HG03175 (cell line): ENCODE data around the gene RBAK.
A peak's percentile ranks its signal among the peaks of the same experiment; 100 is the strongest.
"Not testable (repeated sequence)": the region's sequence is repeated elsewhere in the genome, so short reads cannot be mapped to it uniquely, and the experiment has no call there.

ENCODE experiments used
- ATAC-seq: cut with Tn5 transposase; IDR thresholded peaks from one replicate; pipeline ENCODE4 v1.9.1; 2021; ENCODE audit warnings: mild to moderate bottlenecking, moderate library complexity; ENCODE audit not compliant: unreplicated experiment

Gene RBAK

DNA sequence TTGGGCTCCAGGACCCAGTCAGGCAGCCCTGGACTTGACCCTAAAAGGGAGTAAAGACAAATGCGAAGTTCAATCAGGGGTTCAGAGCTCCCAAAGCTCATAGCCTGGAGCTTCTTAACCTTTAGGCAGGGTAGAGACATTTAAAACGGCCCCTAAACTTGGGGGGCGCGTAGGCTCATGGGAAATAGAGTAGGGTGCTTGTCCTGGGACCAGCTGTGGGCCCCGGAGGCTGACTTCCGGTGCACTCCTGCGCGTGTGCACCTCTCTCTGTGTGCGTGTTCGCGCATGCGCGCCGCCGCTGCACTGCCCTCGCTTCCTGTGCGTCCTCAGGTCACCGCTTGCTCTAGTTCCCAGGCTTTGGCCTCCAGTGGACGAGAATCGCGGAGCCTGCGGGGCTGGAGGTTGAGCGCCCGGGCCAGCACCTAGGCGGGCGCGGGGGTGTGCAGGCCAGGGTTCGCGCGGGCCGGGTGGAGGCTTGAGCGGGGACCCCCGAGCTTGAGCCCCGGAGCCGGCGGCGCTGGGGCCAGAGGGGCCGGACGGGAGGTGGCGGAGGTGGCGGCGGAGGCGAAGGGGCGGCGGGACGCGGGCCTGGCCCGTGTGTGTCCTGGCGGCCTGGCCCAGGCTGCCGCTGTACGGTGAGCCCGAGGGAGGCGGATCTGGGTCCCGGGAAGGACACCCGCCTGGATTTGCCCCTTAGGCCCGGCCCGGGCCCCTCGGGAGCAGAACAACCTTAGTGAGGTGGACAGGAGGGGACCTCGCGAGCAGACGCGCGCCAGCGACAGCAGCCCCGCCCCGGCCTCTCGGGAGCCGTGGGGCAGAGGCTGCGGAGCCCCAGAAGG, at the start of gene RBAK:
TSS of gene RBAK (plus strand) at position 303 of the 839 bp plus-strand sequence. CDS start 2,217 bp downstream, outside the sequence.
- peak; percentile 100 for ATAC-seq

DNA sequence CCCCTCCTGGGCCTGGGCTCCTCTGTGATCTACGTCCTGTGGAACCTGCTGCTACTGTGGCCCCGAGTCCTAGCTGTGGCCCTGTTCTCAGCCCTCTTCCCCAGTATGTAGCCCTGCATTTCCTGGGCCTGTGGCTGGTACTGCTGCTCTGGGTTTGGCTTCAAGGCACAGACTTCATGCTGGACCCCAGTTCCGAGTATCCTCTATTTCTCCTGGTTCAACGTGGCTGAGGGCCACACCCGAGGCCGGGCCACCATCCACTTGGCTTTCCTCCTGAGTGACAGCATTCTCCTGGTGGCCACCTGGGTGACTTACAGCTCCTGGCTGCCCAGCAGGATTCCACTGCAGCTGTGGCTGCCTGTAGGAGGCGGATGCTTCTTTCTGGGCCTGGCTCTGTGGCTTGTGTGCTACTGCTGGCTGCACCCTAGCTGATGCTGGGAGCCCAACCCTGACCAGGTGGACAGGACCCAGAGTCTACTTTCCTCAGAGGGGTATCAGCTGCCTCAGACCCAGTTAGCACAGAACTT, 48.9 kb upstream of the RBAK start:
- no peak for ATAC-seq

DNA sequence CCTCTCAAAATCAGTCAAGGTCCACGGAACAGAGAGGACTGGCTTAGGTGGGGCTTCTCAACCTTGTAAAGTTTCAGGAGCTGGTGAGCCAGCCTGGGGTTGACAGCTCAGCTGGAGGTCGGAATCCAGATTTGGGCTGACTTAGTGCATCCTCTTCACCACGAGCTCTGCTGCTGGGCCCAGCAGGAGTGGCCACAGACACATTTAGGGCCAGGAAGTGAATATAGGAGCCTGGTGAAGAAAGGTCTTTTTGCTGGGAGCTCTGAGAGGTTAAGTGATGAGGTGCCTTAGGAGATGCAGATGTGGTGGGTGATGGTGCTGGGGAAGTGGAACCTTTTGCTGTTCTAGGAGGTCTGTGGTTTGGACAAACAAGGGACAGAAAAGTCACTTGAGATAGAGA, 47.4 kb upstream of the RBAK start:
- ATAC-seq, result no peak

DNA sequence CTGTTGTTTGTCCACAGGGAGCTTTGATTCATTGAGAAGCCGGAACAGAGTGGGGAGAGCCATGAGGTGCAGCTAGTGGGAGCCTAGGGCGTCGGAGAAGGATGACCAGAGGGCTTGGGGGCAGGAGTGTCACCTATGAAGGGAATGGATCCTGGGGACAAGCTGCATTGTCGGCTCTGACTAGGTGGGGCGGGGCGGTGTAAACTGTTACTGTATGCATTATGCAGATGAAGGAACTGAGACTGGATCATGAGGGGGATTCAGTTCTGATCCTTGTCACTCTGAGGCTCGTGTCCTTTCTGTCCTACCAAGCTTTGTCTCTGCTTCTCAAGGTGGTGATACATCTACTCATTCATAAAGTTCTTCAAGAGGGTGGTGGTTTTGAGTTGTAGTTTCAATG, 46.8 kb upstream of the RBAK start:
- no peak for ATAC-seq

DNA sequence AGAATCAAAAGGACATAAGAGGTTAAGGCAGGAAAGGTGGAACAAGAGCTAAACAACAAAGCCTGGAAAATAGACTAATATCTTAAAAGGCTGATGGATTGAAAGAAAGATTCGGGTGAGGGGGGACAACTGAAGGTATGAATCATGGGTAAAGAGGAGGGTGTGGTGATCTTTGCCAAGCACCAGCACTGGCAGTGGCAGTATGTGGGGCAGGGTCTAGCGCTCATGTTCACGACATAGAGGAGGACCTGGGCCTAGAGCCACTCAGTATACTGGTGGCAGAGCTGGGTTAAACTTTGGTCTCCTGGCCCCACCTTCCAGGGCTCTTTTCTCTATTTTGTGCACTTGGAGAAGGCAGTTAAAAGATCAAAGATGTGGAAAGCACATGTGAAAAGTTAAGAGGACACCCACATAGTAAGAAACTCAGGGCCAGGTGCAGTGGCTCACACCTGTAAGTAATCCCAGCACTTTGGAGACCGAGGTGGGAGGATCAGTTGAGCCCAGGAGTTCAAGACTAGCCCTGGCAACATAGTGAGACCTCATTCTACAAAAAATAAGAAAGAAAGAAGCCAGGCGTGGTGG, 46.2 kb upstream of the RBAK start:
- ATAC-seq, result no peak

DNA sequence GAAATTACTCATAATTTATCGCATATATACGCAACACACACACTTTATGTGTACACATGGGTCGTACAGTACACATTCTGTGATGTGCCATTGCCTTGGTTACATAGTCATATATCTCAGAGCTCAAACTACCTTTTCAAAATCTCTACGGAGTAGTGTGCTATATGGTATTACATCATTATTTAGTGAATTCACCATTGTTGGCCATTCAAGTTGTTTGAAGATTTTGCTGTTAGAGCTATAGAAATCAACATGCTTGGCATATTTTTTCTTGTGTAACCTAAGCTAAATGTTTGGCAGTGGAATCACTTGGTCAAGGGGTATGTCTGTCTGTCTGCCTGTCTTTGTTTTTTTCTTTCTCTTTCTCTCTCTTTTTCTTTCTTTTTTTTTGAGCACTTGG, 44.7 kb upstream of the RBAK start:
- ATAC-seq, result no peak

DNA sequence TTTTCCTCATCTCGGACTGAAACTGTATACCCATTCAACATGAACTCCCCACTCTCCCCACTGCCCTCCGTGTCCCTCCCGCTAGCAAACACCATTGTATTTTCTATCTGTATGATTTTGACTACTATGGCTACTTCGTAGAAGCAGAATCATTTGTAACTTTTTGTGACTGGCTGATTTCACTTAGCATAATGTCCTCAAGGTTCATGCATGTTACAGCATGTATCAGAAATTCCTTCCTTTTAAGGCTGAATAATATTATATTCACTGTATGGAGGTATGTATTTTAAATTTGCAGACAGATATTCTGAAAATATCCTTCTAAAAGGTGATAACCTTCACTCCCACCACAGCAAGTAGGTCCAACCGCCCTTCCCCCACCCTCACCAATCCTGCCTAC, 43.7 kb upstream of the RBAK start:
- ATAC-seq, result no peak

DNA sequence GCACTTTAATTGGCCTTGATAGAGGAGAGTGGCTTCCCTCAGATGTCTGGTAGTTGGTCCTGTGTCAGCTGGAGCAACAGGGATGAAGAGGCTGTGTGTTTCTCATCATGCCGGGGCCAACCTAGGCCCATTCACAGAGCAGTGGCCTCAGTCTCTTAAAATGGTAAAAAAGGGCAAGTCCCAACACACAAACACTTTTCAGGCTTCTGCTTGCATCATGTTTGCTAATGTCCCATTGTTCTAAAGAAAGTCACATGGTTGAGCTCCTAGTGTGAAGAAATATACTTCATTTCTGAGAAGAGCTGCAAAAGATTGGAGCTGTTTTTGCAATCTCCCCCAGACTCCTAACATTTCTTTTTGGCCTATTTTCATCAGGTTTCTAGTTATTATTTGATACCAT, 40.6 kb upstream of the RBAK start:
- ATAC-seq, result no peak

DNA sequence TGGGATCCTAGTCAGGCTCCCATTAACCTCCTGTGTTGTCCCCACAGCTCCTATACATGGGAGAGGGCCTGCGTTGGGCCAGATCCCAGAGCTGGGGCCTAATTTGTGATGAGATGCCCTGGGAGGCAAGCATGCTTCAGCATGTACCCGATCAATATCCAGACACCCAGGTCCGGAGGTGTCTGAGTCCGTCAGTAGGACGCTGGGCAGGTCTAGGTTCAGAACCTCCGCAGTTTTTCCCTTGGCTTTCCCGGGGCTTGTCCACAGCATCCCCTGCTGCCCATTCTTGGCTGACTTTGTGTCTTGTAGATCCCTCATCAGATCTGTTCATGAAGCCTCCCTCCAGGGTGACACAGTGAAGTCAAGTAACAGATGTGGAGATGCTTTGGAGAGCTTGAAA, 32.7 kb upstream of the RBAK start:
- no peak for ATAC-seq

DNA sequence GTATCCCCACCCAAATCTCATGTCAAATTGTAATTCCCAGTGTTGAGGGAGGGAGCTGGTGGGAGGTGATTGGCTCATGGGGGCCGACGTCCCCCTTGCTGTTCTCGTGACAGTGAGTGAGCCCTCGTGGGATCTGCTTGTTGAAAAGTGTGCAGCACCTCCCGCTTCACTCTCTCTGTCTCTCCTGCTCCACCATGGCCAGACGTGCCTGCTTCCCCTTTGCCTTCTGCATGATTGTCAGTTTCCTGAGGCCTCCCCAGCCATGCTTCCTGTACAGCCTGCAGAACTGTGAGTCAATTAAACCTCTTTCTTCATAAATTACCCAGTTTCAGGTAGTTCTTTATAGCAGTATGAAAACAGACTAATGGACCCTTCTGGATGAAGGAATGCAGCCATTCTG, 29.7 kb upstream of the RBAK start:
- ATAC-seq, result not testable (repeated sequence)

DNA sequence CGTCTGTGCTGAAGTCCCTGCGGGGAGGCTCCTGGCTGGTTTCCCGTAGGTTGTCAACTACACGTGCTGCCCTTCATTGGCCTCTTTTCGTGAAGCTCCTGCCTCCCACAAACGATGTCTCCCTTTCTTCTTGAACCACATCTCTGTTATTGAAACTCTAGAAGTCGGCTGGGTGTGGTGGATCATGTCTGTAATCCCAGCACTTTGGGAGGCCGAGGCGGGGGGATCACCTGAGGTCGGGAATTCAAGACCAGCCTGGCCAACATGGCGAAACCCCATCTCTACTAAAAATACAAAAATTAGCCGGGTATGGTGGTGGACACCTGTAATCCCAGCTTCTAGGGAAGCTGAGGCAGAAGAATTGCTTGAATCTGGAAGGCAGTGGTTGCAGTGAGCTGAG, 28.0 kb upstream of the RBAK start:
- ATAC-seq, result not testable (repeated sequence)

DNA sequence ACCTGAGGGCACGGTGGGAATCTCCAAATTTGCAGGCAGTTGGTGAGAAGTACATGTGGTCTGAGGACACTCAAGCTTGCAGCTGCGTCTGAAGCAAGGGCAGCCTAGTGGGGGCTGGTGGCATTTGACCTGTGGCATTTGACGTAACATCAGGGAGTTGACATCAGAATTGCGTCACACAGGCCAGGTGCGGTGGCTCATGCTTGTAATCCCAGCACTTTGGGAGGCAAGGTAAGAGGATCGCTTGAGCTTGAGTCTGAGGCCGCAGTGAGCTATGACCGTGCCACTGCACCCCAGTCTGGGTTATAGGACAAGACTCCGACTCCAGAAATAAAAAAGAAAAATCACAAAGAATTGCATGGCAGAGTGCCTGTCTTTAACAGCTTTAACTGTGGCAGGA, 25.6 kb upstream of the RBAK start:
- no peak for ATAC-seq

DNA sequence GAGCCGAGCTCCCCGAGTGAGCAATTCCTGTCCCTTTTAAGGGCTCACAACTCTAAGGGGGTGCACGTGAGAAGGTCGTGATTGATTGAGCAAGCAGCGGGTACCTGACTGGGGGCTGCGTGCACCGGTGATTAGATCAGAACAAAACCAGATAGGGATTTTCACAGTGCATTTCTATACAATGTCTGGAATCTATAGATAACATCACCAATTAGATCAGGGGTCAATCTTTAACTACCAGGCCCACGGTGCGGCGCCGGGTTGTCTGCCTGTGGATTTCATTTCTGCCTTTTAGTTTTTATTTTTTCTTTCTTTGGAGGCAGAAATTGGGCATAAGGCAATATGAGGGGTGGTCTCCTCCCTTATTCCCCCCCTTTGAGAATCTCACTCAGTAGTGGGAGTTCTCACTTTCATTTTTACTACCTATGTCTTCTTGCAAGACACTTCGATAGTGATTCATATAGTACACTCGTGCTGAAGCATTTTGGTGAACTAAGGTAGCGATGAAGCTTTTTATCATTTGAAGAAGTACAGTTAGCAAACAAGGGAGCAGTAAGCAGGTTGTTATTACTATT, 24.6 kb upstream of the RBAK start:
- not testable (repeated sequence) for ATAC-seq

DNA sequence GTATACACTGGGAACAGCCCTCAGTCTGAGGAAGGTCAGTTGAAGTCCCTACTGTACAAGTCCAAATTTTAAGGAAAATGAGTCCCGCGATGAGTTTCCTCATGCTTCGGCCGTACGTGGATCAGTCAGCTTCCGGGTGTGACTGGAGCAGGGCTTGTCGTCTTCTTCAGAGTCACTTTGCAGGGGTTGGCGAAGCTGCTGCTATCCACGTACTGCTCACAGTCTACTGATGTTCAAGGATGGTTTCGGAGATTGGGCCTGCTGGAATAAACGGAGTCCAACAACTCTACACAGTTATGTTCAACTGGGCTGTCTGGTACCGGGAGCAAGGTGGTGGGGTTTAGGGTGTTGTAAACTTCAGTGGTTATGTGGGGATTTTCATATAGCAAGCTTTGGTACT, 22.0 kb upstream of the RBAK start:
- not testable (repeated sequence) for ATAC-seq

DNA sequence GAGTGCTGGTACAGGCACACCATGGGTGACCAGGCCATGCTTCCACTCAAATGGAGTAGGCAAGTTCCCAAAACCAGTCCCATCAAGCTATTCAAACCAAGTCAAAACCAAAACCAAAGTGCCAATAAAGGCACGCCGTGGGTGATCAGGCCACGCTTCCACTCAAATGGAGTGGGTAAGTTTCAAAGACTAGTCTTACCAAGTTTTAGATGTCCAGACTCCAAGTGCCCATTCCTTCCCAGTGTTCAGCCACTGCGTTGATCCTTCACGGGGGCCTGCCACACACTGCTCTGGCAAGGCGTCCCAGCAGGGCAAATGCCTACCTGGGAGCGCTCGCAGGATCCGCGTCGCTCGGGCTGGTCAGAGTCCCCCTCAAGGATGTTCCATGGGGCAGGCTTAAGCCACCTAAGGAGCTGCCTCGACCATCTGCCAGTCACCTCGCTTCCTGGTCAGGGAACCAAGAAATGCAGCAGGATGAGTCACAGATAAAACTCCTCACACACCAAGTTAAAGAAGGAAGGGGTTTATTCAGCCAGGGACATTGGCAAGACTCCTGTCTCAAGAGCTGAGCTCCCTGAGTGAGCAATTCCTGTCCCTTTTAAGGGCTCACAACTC, 17.8 kb upstream of the RBAK start:
- not testable (repeated sequence) for ATAC-seq

DNA sequence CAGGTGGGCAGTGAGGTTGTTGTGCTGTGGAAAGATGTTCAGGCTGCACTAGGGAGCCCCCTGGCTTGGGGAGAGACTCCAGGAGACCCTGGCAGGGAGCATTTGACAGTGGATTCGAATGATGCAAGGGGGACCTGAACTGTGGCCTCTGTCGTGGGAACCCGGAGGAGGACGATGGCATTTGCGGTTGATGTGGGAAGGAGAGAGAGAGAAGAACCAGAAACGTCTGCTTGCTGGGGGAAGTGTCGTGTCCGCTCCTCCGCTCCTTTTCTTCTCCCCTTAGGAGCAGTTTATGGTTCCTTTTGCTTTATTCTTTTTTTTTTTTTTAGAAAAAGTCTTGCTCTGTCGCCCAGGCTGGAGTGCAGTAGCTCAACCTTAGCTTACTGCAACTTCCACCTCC, 12.5 kb upstream of the RBAK start:
- ATAC-seq, result not testable (repeated sequence)

DNA sequence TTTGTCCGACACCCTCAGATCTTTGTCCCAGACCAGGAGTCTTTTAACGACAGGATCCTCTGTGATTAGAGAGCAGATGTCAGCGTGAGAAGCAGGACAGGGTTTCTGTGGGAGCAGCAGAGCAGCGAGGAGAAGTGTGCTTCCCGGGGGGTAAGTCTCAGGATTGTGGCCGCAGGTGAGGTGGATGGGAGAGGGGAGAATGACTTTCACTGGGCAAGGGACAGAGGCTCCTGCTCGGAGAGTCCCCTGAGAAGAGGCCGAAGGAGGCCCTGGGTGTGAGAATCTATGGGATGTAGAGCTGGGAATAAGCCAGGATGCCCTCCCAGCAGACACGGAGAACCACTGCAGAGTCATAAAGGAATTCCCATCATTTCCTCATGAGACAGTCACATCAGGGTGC, 10.4 kb upstream of the RBAK start:
- no peak for ATAC-seq

DNA sequence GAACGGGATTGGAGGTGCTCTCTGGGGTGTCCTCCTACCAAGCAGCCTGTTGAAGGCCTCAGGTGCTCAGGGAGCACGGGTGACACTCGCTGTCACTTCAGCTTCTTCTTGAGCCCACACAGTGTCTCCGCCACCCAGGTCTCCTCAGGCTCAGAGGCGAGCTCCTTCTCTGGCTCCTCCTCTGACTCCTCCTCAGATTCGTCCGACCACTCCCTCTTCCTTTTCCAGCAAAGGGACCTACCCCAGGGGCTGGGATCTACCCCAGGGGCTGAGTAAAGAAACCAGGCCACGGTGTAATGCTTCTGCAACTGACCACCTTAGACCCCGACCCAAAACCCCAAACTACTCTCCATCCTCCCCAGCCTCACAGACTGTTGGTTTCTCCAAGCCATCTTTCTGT, 9.2 kb upstream of the RBAK start:
- no peak for ATAC-seq

DNA sequence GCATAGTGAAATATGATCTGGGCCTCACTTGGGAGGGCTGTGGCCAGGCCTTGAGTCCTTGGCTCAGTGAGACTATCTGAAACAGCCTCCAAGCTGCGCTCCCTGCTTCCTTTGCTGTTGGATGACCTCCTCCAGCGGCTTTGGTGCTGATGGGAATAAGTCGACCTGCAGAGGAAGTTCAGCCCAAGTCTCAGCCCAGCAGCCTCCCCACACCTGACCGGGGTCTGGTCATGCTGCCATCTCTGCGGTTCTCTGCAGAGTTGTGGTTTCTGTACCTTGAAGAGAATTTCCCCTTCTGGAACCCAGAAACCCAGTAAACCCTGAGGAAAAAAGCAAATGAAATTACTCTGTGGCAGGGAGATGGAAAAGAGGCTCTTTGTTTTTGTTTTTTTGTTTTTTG, 4.6 kb upstream of the RBAK start:
- no peak for ATAC-seq

DNA sequence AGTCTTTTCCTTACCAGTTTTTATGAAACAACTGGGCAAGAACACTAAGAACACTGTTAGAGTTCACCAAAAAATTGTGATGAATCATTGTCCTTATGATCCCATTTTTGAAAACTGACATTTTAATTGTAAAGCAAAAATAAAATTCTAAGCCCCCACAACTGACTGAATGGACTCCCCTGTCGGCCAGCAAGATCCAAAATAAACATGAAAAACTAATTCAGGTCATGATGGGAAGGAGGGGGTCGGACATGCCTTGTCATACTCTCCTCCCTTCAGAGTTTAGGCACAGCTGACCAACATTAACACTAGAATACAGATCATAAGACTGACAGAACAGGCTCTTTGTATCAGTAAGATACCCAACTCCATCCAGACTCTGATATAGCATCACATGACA, 2.0 kb upstream of the RBAK start:
- no peak for ATAC-seq

DNA sequence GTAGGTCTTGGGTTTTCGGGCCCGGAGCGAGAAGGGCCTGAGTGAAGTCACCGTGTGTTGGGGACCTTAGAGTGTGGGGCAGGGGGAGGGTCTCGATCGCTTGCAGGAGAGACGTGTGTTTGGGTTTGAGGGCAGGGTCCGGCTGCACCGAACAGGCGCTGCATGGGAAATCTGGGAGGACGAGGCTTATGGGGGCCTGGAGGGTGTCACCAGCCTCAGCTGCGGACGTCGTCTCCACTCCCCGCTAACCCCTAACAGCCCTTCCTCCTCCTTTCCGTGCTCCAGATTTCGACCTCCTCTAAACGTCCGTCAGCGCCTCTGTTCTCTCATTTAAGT, 705 bp downstream of the RBAK start:
- not testable (repeated sequence) for ATAC-seq

DNA sequence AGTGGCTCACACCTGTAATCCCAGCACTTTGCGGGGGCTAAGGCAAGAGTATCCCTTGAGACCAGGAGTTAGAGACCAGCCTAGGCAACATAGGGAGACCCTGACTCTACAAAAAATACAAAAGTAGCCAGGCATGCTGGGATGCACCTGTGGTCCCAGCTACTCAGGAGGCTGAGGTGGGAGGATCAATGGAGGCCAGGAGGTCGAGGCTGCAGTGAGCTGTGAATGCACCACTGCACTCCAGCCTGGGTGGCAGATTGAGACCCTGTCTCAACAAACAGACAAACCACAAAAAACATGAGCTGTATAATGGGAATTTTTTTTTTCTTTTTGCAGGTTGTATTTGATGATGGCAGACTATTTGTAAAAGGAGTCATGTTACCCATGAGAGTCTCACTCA, 1.5 kb downstream of the RBAK start:
- ATAC-seq, result not testable (repeated sequence)
